H9 (cell line): ENCODE measurements around the gene MBOAT2. TPM values are rescaled to one million over a fixed set of nuclear protein-coding genes. Genes with fewer than 3 reads are reported as not detected.

Experiments
- DNase-seq: peaks from one replicate; pipeline ENCODE4 v3.0.0-alpha.2; 2017
- H2AFZ ChIP-seq: one replicate; pipeline ENCODE4 v1.6.1; 2013; ENCODE audit warnings: mild to moderate bottlenecking, low read length, control low read depth, moderate library complexity
- H2AK5ac ChIP-seq: 2 replicates; pipeline ENCODE4 v1.6.1; 2013; ENCODE audit warnings: low read length, control low read depth, mixed read lengths; ENCODE audit not compliant: insufficient read length
- H2BK120ac ChIP-seq: one replicate; pipeline ENCODE4 v1.6.1; 2013; ENCODE audit warnings: low read depth, mild to moderate bottlenecking, low read length, control low read depth, inconsistent platforms; ENCODE audit not compliant: poor library complexity, severe bottlenecking
- H2BK12ac ChIP-seq: 2 replicates; pipeline ENCODE4 v1.6.1; 2013; ENCODE audit warnings: low read length, control low read depth, mixed read lengths, low read depth; ENCODE audit not compliant: insufficient read length
- H2BK15ac ChIP-seq: 2 replicates; pipeline ENCODE4 v1.6.1; 2013; ENCODE audit warnings: low read depth, low read length, control low read depth
- H2BK20ac ChIP-seq: one replicate; pipeline ENCODE4 v1.6.1; 2013; ENCODE audit warnings: low read depth, mild to moderate bottlenecking, low read length, control low read depth, inconsistent platforms; ENCODE audit not compliant: poor library complexity, severe bottlenecking
- H2BK5ac ChIP-seq: 2 replicates; pipeline ENCODE4 v1.6.1; 2013; ENCODE audit warnings: low read length, control low read depth, mixed read lengths; ENCODE audit not compliant: insufficient read length
- H3K14ac ChIP-seq: 2 replicates; pipeline ENCODE4 v1.6.1; 2013; ENCODE audit warnings: low read length, control low read depth; ENCODE audit not compliant: insufficient read depth
- H3K18ac ChIP-seq: 2 replicates; pipeline ENCODE4 v1.6.1; 2013; ENCODE audit warnings: low read depth, mild to moderate bottlenecking, mixed read lengths, low read length, control low read depth; ENCODE audit not compliant: insufficient read length
- H3K23ac ChIP-seq: 2 replicates; pipeline ENCODE4 v1.6.1; 2013; ENCODE audit warnings: low read length, control low read depth, mixed read lengths, low read depth; ENCODE audit not compliant: insufficient read length
- H3K23me2 ChIP-seq: 2 replicates; pipeline ENCODE4 v1.6.1; 2013; ENCODE audit warnings: low read depth, mild to moderate bottlenecking, mixed read lengths, low read length, control low read depth; ENCODE audit not compliant: insufficient read length, poor library complexity, severe bottlenecking
- H3K27ac ChIP-seq: 2 replicates; pipeline ENCODE4 v1.5.1; 2013; ENCODE audit warnings: low read length, control low read depth, mixed read lengths, low read depth; ENCODE audit not compliant: insufficient read length
- H3K27me3 ChIP-seq: 2 replicates; pipeline ENCODE4 v1.6.1; 2013; ENCODE audit warnings: low read length, control low read depth, inconsistent platforms; ENCODE audit not compliant: insufficient read depth
- H3K4ac ChIP-seq: 2 replicates; pipeline ENCODE4 v1.6.1; 2013; ENCODE audit warnings: low read depth, mild to moderate bottlenecking, control low read depth, inconsistent platforms, low read length, moderate library complexity
- H3K4me1 ChIP-seq: 2 replicates; pipeline ENCODE4 v1.6.1; 2013; ENCODE audit warnings: low read length, control low read depth, inconsistent platforms; ENCODE audit not compliant: insufficient read depth
- H3K4me2 ChIP-seq: 2 replicates; pipeline ENCODE4 v1.6.1; 2013; ENCODE audit warnings: low read length, control low read depth, mixed read lengths; ENCODE audit not compliant: insufficient read length, insufficient read depth
- H3K56ac ChIP-seq: 2 replicates; pipeline ENCODE4 v1.6.1; 2013; ENCODE audit warnings: low read depth, mild to moderate bottlenecking, mixed read lengths, low read length, control low read depth; ENCODE audit not compliant: insufficient read length
- H3K79me1 ChIP-seq: 2 replicates; pipeline ENCODE4 v1.6.1; 2013; ENCODE audit warnings: low read depth, mild to moderate bottlenecking, moderate library complexity, low read length, control low read depth, inconsistent platforms; ENCODE audit not compliant: insufficient read depth, poor library complexity, severe bottlenecking
- H3K79me2 ChIP-seq: 2 replicates; pipeline ENCODE4 v1.6.1; 2013; ENCODE audit warnings: low read length, control low read depth, inconsistent platforms; ENCODE audit not compliant: insufficient read depth
- H3K9ac ChIP-seq: 2 replicates; pipeline ENCODE4 v1.6.1; 2013; ENCODE audit warnings: low read length, control low read depth, mixed read lengths; ENCODE audit not compliant: insufficient read length; ENCODE audit errors: extremely low read depth
- H3K9me3 ChIP-seq: one replicate; pipeline ENCODE4 v1.6.1; 2013; ENCODE audit warnings: low read depth, low read length, inconsistent platforms; ENCODE audit not compliant: control insufficient read depth
- H3T11ph ChIP-seq: one replicate; pipeline ENCODE4 v1.6.1; 2013; ENCODE audit warnings: mild to moderate bottlenecking, low read length, control low read depth, inconsistent platforms
- H4K20me1 ChIP-seq: one replicate; pipeline ENCODE4 v1.6.1; 2013; ENCODE audit not compliant: control insufficient read depth, insufficient read length, insufficient read depth
- H4K5ac ChIP-seq: 2 replicates; pipeline ENCODE4 v1.6.1; 2013; ENCODE audit warnings: low read depth, mild to moderate bottlenecking, mixed read lengths, low read length, control low read depth; ENCODE audit not compliant: insufficient read length
- H4K8ac ChIP-seq: replicated peaks from 2 replicates; pipeline ENCODE4 v1.6.1; 2013; ENCODE audit warnings: low read length, control low read depth, mixed read lengths, low read depth; ENCODE audit not compliant: insufficient read length
- H4K91ac ChIP-seq: 2 replicates; pipeline ENCODE4 v1.6.1; 2013; ENCODE audit warnings: low read depth, mild to moderate bottlenecking, moderate library complexity, mixed read lengths, low read length, control low read depth; ENCODE audit not compliant: insufficient read length
- H3K27ac Mint-ChIP-seq, 3 experiments: 2 replicates in 2 of 3; 3 replicates in 1 of 3; pipeline ENCODE4 v1.8.0; 2020 to 2021; ENCODE audit warnings: mixed read lengths in 3 of 3, mild to moderate bottlenecking in 1 of 3, moderate library complexity in 1 of 3
- H3K27me3 Mint-ChIP-seq: 2 replicates; pipeline ENCODE4 v1.8.0; 2021; ENCODE audit warnings: low read depth, mild to moderate bottlenecking, moderate library complexity, mixed read lengths
- H3K36me3 Mint-ChIP-seq, 3 experiments: 2 replicates in 2 of 3; 3 replicates in 1 of 3; pipeline ENCODE4 v1.8.0; 2020 to 2021; ENCODE audit warnings: low read depth in 3 of 3, mixed read lengths in 3 of 3; ENCODE audit not compliant: insufficient read depth in 1 of 3
- H3K4me1 Mint-ChIP-seq, 2 experiments: 2 replicates each; pipeline ENCODE4 v1.8.0; 2020; ENCODE audit warnings: mixed read lengths in 2 of 2
- H3K4me3 Mint-ChIP-seq, 2 experiments: 2 replicates in 1 of 2; 3 replicates in 1 of 2; pipeline ENCODE4 v1.8.0; 2020 to 2021; ENCODE audit warnings: mild to moderate bottlenecking in 2 of 2, mixed read lengths in 2 of 2, moderate library complexity in 1 of 2
- H3K9me3 Mint-ChIP-seq, 2 experiments: 2 replicates in 1 of 2; 3 replicates in 1 of 2; pipeline ENCODE4 v1.8.0; 2020; ENCODE audit warnings: mild to moderate bottlenecking in 2 of 2, mixed read lengths in 2 of 2, moderate library complexity in 1 of 2
- WGBS: extraction: QIAGEN DNeasy Blood & Tissue Kit; methylation state at CpG from one replicate; pipeline ENCODE4 v1.1.7; 2013; ENCODE audit warnings: missing lambda C conversion rate, low lambda C conversion rate, mixed read lengths; ENCODE audit not compliant: insufficient read length; ENCODE audit errors: extremely low coverage; 5-methylcytosine and 5-hydroxymethylcytosine counted together
- total RNA-seq: library from RNA; stranded (reverse); gene quantifications from 2 replicates; pipeline ENCODE4 v1.2.1, GENCODE V29; 2021
- TF ChIP-seq, protein P1 (sequence below): fragments of 200-600 bp; sonication (generic); conservative IDR thresholded peaks from 3 replicates; pipeline ENCODE4 v1.8.0; 2021; ENCODE audit warnings: antibody characterized with exemption, mild to moderate bottlenecking

Gene MBOAT2
- total RNA-seq, 1 experiment from 2014 or later = 20.2 TPM

- H2BK5ac ChIP-seq = no peak overlapping the region
- H3K14ac ChIP-seq = no peak overlapping the region
- no peaks in the 10 kb centered on the region for H3K4me1 ChIP-seq
- Mint-ChIP-seq H3K4me1 (peaks cover 6% of the 10 kb centered on the region in 2 experiments), H3K27me3 (no peaks in the 10 kb centered on the region), H3K36me3 (peaks cover 0 to 2% (median 0%) of the 10 kb centered on the region in 3 experiments; a peak in 2 of 7 replicates), H3K27ac (no peak overlapping the region), H3K4me3 (no peak overlapping the region), H3K9me3 (no peaks in the 10 kb centered on the region)
- H3K79me1 ChIP-seq = no peaks in the 10 kb centered on the region
- no peaks in the 10 kb centered on the region for H3K23me2 ChIP-seq
- no peak overlapping the region for H3K4me2 ChIP-seq
- H2BK12ac ChIP-seq = no peak overlapping the region
- no peaks in the 10 kb centered on the region for H3K79me2 ChIP-seq
- WGBS = no CpG with 5 or more reads among the region's 2 CpGs
- H2BK15ac ChIP-seq = no peak overlapping the region
- no peak overlapping the region for H3K23ac ChIP-seq
- H3K27me3 ChIP-seq = no peaks in the 10 kb centered on the region
- no peaks in the 10 kb centered on the region for H4K20me1 ChIP-seq
- H2BK120ac ChIP-seq = no peak overlapping the region
- no peak overlapping the region for H2BK20ac ChIP-seq
- TF ChIP-seq, protein P1, sequence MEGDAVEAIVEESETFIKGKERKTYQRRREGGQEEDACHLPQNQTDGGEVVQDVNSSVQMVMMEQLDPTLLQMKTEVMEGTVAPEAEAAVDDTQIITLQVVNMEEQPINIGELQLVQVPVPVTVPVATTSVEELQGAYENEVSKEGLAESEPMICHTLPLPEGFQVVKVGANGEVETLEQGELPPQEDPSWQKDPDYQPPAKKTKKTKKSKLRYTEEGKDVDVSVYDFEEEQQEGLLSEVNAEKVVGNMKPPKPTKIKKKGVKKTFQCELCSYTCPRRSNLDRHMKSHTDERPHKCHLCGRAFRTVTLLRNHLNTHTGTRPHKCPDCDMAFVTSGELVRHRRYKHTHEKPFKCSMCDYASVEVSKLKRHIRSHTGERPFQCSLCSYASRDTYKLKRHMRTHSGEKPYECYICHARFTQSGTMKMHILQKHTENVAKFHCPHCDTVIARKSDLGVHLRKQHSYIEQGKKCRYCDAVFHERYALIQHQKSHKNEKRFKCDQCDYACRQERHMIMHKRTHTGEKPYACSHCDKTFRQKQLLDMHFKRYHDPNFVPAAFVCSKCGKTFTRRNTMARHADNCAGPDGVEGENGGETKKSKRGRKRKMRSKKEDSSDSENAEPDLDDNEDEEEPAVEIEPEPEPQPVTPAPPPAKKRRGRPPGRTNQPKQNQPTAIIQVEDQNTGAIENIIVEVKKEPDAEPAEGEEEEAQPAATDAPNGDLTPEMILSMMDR = no peak
- H3K56ac ChIP-seq = no peak overlapping the region
- no peak overlapping the region for H3K18ac ChIP-seq
- H2AK5ac ChIP-seq = no peak overlapping the region
- H4K5ac ChIP-seq = no peak overlapping the region
- H4K8ac ChIP-seq = no peak overlapping the region
- no peak overlapping the region for H4K91ac ChIP-seq
- H3T11ph ChIP-seq = no peak overlapping the region
- H3K9ac ChIP-seq = no peak overlapping the region
- H3K9me3 ChIP-seq = no peaks in the 10 kb centered on the region
- H2AFZ ChIP-seq = no peak overlapping the region
- no peak for DNase-seq
- H3K4ac ChIP-seq = no peak overlapping the region
- no peak overlapping the region for H3K27ac ChIP-seq
Observed at GRCh38 chr2:8925411-8925810, 78.1 kb downstream of the MBOAT2 start.
